ENCODE data around the gene GRM1. TPM values are rescaled to one million over a fixed set of nuclear protein-coding genes. Genes with fewer than 3 reads are reported as not detected.

Gene GRM1
- total RNA-seq, 6 experiments from 2014 or later = not detected

DNA sequence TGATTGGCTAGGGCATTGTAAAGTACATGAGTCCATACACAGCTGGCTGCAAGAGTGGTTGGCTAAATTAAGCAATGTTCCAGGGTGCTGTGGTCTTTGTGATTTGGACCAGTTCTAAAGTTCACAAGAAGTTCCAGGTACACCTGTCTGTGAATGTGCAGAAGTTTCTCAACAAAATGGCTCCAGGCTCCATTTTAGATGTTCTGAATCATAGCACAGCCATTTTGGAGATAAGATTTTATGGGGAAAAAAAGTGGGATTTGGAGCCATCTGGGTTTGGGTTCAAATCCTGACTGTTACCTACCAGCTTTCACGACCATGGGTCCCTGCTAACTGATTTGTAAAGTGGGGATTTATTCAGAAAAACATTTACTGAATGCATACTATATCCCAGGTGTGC lies 82.1 kb downstream of the GRM1 start:
- no peak for DNase-seq
- TF ChIP-seq, protein P1, sequence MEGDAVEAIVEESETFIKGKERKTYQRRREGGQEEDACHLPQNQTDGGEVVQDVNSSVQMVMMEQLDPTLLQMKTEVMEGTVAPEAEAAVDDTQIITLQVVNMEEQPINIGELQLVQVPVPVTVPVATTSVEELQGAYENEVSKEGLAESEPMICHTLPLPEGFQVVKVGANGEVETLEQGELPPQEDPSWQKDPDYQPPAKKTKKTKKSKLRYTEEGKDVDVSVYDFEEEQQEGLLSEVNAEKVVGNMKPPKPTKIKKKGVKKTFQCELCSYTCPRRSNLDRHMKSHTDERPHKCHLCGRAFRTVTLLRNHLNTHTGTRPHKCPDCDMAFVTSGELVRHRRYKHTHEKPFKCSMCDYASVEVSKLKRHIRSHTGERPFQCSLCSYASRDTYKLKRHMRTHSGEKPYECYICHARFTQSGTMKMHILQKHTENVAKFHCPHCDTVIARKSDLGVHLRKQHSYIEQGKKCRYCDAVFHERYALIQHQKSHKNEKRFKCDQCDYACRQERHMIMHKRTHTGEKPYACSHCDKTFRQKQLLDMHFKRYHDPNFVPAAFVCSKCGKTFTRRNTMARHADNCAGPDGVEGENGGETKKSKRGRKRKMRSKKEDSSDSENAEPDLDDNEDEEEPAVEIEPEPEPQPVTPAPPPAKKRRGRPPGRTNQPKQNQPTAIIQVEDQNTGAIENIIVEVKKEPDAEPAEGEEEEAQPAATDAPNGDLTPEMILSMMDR (IDR thresholded peaks at IDR 0.05) = no peak
- no peaks in the 10 kb centered on the region for H3K4me1 Mint-ChIP-seq (ENCODE audit: low read depth)
- H3K27me3 Mint-ChIP-seq (ENCODE audit: insufficient read depth) = no peaks in the 10 kb centered on the region
- no peak overlapping the region for H3K27ac Mint-ChIP-seq
- peaks cover 25% of the 10 kb centered on the region for H3K9me3 Mint-ChIP-seq
- H3K4me3 Mint-ChIP-seq = no peak overlapping the region
- H3K36me3 Mint-ChIP-seq (ENCODE audit: low read depth) = peaks cover 13% of the 10 kb centered on the region

DNA sequence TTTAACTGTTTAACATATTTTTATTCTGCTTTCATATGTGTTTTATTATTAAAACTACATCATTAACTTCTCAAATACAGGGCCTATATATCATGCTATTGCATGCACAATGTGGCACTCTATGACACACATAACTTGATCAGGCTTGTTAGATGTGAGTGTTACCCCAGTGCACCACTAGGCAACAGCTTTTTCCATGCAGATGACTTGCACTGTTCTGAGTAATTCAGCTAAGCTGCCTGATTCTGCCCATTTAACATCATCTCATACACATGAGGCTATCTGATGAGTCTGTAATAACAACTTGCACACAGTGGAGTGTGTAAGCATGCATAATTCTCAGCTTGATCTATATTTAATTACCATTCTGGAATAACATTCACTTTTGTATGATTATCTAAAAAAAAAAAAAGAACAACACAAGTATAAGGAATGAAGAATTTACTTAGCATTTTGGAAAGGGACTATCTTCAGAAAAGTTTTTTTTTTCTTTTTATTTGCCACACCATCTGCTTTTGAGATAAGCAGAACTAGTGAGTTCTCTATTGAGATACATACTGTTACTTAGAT lies 83.1 kb downstream of the GRM1 start:
- Mint-ChIP-seq H3K27me3 (ENCODE audit: insufficient read depth) (no peaks in the 10 kb centered on the region), H3K4me1 (ENCODE audit: low read depth) (no peaks in the 10 kb centered on the region), H3K9me3 (peaks cover 29% of the 10 kb centered on the region), H3K4me3 (no peak overlapping the region), H3K36me3 (ENCODE audit: low read depth) (peaks cover 13% of the 10 kb centered on the region), H3K27ac (no peak overlapping the region)
- DNase-seq = no peak
- TF ChIP-seq, protein P1 (IDR thresholded peaks at IDR 0.05) = no peak

DNA sequence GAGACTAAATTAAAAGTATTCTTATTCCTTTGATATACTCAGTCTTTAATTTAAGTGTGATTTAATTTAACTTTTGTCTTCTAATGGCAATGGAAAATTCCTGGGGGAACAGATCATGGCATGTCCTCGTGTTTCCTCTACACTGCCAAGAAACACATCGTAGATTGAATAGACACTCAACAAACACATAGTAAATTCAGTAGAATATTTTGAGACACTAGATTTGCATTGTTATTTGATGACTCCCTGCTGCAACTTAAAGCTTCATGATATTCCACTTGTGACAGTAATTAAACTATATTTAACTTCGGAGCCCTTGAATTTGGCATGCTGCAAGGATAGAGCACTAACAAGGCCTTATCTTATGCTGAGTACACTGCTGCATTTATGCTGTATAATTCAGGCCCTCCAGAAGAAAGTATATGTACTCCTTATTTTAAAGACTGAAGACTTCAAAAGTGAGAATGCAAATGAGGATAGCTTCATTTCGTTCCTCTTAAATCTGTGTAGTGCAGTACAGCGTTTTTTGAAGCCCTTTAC lies 84.3 kb downstream of the GRM1 start:
- DNase-seq = no peak
- no peaks in the 10 kb centered on the region for H3K4me1 Mint-ChIP-seq (ENCODE audit: low read depth)
- H3K27me3 Mint-ChIP-seq (ENCODE audit: insufficient read depth) = no peaks in the 10 kb centered on the region
- peaks cover 13% of the 10 kb centered on the region for H3K36me3 Mint-ChIP-seq (ENCODE audit: low read depth)
- H3K4me3 Mint-ChIP-seq = no peak overlapping the region
- H3K9me3 Mint-ChIP-seq = peaks cover 31% of the 10 kb centered on the region
- TF ChIP-seq, protein P1 (IDR thresholded peaks at IDR 0.05) = no peak
- H3K27ac Mint-ChIP-seq = no peak overlapping the region

DNA sequence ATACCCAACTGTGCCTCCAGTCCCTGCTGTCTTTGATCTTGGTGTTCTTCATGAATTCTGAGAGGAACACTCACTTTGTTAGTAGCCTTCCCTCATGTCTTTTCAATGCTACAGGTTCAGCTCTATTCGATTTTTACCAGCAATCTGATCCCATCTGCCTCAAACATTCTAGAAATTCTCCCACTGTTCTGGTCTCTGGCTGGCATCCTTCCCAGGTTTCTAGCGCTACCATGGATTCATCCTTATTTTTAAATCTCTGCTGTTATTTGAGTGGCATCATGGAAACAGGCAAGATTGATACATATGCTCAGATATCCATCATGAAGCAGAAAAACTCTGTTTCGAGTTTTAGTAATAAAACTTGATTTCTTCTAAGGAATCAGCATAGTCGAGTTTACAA lies 94.8 kb downstream of the GRM1 start:
- Mint-ChIP-seq H3K4me3 (no peak overlapping the region), H3K27me3 (ENCODE audit: insufficient read depth) (no peaks in the 10 kb centered on the region), H3K27ac (no peak overlapping the region), H3K36me3 (ENCODE audit: low read depth) (no peaks in the 10 kb centered on the region), H3K4me1 (ENCODE audit: low read depth) (no peaks in the 10 kb centered on the region), H3K9me3 (peaks cover 31% of the 10 kb centered on the region)
- no peak for DNase-seq
- TF ChIP-seq, protein P1 (IDR thresholded peaks at IDR 0.05) = no peak

DNA sequence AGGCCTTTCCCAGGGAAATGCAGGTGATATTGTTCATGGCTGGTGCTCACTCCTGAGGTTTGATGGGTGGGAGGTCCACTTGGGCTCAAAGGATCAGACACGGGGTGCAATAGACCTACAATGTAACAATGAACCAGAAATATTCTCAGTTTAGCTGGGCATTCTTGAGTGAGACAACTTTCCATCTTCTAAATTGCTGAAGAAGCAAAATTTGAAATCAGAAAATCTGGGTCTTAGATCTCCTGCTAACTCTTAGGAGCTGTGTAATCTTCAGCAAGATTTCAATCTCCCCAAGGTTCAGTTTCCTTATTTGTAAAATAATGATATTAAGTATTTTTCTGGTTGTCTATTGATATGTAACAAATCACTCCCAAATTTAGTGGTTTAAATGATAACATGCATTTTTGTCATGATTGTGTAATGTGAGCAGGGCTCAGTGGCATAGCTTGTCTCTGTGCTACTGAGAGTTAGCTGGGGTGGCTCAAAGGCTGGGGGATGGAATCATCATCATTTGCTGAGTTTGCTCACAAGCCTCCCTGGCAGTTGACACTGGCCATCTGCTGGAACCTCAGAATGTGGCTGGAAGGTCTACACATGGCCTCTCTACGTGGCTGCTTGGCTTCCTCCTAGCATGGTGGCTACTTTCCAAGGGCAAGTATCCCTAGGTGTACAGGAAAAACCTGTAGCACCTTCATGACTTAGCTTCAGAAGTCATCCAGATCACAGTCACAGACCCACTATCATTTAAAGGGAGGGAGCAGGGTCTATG lies 98.8 kb downstream of the GRM1 start:
- DNase-seq = no peak
- no peaks in the 10 kb centered on the region for H3K27me3 Mint-ChIP-seq (ENCODE audit: insufficient read depth)
- no peaks in the 10 kb centered on the region for H3K4me1 Mint-ChIP-seq (ENCODE audit: low read depth)
- TF ChIP-seq, protein P1 (IDR thresholded peaks at IDR 0.05) = no peak
- H3K9me3 Mint-ChIP-seq = peaks cover 28% of the 10 kb centered on the region
- no peak overlapping the region for H3K4me3 Mint-ChIP-seq
- H3K36me3 Mint-ChIP-seq (ENCODE audit: low read depth) = no peaks in the 10 kb centered on the region
- no peak overlapping the region for H3K27ac Mint-ChIP-seq

All from HFFc6 (cell line).